Thymus (tissue), 11 donors: ENCODE measurements around the gene SMAD5. TPM values are rescaled to one million over a fixed set of nuclear protein-coding genes. Genes with fewer than 3 reads are reported as not detected.

Experiments used
- DNase-seq, 9 donors: peaks; one replicate each; pipeline ENCODE4 v3.0.0-alpha.2; 2013; ENCODE audit warnings: low spot score in 9 of 9, low read depth in 6 of 9, missing footprints in 1 of 9
- H3K27ac ChIP-seq, 2 donors: one replicate each; pipeline ENCODE4 v1.5.1; 2013; ENCODE audit warnings: control low read depth in 1 of 2, low read depth in 1 of 2, low read length in 1 of 2, mild to moderate bottlenecking in 1 of 2, moderate library complexity in 1 of 2
- H3K27me3 ChIP-seq, 2 donors: one replicate each; pipeline ENCODE4 v1.5.1; 2013; ENCODE audit warnings: low read length in 1 of 2; ENCODE audit not compliant: control insufficient read depth in 2 of 2, insufficient read depth in 1 of 2
- H3K36me3 ChIP-seq, 2 donors: one replicate each; pipeline ENCODE4 v1.5.1; 2013; ENCODE audit warnings: low read length in 1 of 2, mild to moderate bottlenecking in 1 of 2, moderate library complexity in 1 of 2; ENCODE audit not compliant: control insufficient read depth in 2 of 2, insufficient read depth in 2 of 2
- H3K4me1 ChIP-seq, 2 donors: one replicate each; pipeline ENCODE4 v1.5.1; 2013; ENCODE audit warnings: low read length in 2 of 2; ENCODE audit not compliant: control insufficient read depth in 2 of 2, insufficient read depth in 2 of 2
- H3K4me3 ChIP-seq, 2 donors: one replicate each; pipeline ENCODE4 v1.5.1; 2013; ENCODE audit warnings: low read length in 2 of 2, control low read depth in 1 of 2, mild to moderate bottlenecking in 1 of 2
- H3K9me3 ChIP-seq, 2 donors: one replicate each; pipeline ENCODE4 v1.5.1; 2013; ENCODE audit warnings: low read length in 1 of 2, mild to moderate bottlenecking in 1 of 2; ENCODE audit not compliant: control insufficient read depth in 2 of 2, insufficient read depth in 1 of 2
- WGBS: extraction: QIAGEN DNeasy Blood & Tissue Kit; methylation state at CpG from one replicate; pipeline ENCODE4 v1.1.7; 2013; 5-methylcytosine and 5-hydroxymethylcytosine counted together
- polyA plus RNA-seq: library from polyadenylated mRNA; stranded (reverse); fragments of 200-250 nt; gene quantifications from one replicate; pipeline ENCODE4 v1.2.3, GENCODE V29; 2013
- total RNA-seq: library from RNA; stranded (reverse); fragments of 120-200 nt; gene quantifications from one replicate; pipeline ENCODE4 v1.2.4, GENCODE V29; 2013
- donor health status: healthy.

Gene SMAD5
- total and polyA plus RNA-seq, 2 donors: 12.2 to 20.1 TPM

DNA sequence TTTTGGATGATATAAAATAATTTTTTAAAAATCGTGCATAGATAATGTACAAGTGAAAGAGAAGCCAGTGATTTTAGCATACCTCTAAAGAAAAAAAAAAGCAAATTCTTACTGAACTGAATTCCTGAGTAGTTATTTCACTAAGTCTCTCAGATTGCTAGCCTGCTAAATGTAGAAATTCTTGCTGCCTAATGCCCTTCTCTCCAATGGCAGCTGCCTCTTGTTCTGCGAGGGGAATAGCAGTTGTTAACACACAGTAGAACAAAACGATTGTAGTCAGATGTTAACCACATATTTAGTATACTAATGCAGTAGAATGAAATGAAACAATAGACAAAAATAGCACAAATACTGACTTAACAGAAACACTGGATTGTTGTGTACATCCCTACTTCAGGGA, 26.8 kb downstream of the SMAD5 start:
- DNase-seq: no peak
- 95% methylated on average over 3 of the region's 3 CpGs for WGBS
- Histone ChIP-seq H3K4me3 (no peak overlapping the region), H3K9me3 (peaks cover 0 to 1% of the 10 kb centered on the region in 2 donors), H3K4me1 (no peaks in the 10 kb centered on the region), H3K27ac (no peak overlapping the region), H3K27me3 (no peaks in the 10 kb centered on the region), H3K36me3 (peaks cover 0 to 13% of the 10 kb centered on the region in 2 donors)

DNA sequence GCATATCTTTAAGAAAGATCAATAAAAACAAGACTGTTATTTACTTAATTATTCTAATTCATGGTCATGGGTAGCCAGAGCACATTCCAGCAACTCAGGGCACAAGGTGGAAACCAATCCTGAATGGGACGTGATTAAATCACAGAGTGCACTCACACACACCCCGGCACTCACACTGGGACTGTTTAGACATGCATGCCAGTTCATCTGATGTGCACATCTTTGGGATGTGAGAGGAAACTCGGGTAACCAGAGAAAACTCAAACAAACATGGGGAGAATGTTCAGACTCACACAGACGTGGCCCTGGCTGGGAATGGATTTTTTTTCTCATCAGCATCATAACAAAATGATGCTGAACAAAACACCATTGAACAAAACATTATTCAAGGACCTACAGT, 29.4 kb downstream of the SMAD5 start:
- 94% methylated on average over 4 of the region's 4 CpGs for WGBS
- H3K36me3 ChIP-seq: peaks cover 0 to 6% of the 10 kb centered on the region in 2 donors
- no peaks in the 10 kb centered on the region for H3K4me1 ChIP-seq
- peaks cover 0 to 1% of the 10 kb centered on the region in 2 donors for H3K9me3 ChIP-seq
- no peak overlapping the region for H3K27ac ChIP-seq
- no peak overlapping the region for H3K4me3 ChIP-seq
- no peak for DNase-seq
- no peaks in the 10 kb centered on the region for H3K27me3 ChIP-seq

DNA sequence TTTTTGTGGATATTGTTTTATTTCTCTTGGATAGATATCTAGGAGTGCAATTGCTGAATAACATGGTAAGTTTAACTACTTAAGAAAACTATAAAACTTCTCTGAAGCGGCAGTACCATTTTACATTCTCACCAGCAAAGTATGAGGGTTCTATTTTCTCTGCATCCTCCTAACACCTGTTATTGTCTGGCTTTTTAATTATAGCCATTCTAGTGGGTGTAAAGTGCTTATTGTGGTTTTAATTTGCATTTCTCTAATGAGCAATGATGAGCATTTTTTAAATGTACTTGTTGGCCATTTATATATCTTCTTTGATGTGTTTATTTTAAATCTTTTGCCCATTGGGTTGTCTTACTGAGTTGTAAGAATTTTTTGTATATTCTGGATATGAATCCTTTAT, 31.6 kb downstream of the SMAD5 start:
- DNase-seq: no peak
- 95% methylated on average over 1 of the region's 1 CpG for WGBS
- H3K9me3 ChIP-seq: peaks cover 0 to 1% of the 10 kb centered on the region in 2 donors
- no peak overlapping the region for H3K27ac ChIP-seq
- H3K27me3 ChIP-seq: no peaks in the 10 kb centered on the region
- peaks cover 0 to 6% of the 10 kb centered on the region in 2 donors for H3K36me3 ChIP-seq
- no peak overlapping the region for H3K4me3 ChIP-seq
- no peaks in the 10 kb centered on the region for H3K4me1 ChIP-seq

DNA sequence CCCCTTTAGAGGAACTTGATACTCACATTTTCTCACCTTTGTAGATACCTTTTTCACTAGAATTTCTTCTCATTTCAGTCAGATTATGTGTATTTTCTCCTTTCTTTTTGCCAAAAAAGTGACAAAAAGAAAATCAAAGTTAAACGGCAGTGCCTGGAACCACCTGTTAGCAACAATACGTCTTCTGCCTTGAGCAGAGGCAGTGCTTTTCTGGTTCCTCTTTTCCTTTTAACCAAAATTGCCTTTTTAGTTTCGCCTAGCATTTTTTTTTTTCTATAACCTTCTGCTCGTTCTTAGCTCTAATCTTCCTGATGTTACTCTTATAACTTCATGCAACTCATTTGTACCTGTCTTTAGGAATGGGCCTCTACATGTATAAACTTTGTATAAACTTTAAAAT, 34.3 kb downstream of the SMAD5 start:
- Histone ChIP-seq H3K9me3 (no peaks in the 10 kb centered on the region), H3K4me3 (no peak overlapping the region), H3K4me1 (no peaks in the 10 kb centered on the region), H3K27me3 (no peaks in the 10 kb centered on the region), H3K27ac (no peak overlapping the region), H3K36me3 (peaks cover 0 to 3% of the 10 kb centered on the region in 2 donors)
- 26% methylated on average over 4 of the region's 4 CpGs for WGBS
- no peak for DNase-seq

DNA sequence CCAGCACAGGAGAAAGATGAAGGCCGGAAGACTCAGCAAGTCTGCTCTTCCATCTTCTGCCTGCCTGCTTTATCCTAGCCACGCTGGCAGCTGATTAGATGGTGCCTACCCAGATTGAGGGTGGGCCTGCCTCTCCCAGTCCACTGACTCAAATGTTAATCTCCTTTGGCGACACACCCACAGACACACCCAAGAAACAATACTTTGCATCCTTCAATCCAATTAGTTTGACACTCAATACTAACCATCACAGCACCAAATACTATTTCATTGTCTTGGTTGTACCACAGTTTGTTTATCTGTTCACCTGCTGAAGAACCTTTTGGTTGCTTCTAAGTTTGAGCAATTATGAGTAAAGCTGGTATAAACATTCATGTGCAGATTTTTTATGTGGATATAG, 36.6 kb downstream of the SMAD5 start:
- 100% methylated on average over 3 of the region's 3 CpGs for WGBS
- Histone ChIP-seq H3K36me3 (peaks cover 0 to 1% of the 10 kb centered on the region in 2 donors), H3K27me3 (no peaks in the 10 kb centered on the region), H3K4me1 (no peaks in the 10 kb centered on the region), H3K27ac (no peak overlapping the region), H3K4me3 (no peak overlapping the region), H3K9me3 (no peaks in the 10 kb centered on the region)
- no peak for DNase-seq

DNA sequence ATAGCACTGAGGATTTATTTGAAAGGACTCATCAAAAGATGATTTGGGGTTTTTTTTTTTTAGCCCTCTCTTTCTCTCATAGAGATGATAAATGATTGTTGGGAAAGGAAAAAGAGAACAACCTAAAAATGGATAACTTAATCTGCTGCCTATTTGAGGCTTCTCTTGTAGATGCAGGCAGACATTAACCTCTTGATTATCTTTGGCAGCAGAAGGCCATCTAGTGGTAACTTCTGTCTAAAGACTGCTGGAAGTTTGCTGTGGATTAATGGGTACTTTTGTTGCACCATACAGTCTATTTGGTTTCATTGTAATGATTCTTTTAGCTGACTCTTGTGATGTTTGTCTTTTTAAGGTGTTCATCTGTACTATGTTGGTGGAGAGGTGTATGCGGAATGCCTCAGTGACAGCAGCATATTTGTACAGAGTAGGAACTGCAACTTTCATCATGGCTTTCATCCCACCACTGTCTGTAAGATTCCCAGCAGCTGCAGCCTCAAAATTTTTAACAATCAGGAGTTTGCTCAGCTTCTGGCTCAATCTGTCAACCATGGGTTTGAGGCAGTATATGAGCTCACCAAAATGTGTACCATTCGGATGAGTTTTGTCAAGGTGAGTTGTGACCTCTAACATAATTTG, 41.5 kb downstream of the SMAD5 start:
- Histone ChIP-seq H3K4me3 (no peak overlapping the region), H3K27ac (no peak overlapping the region), H3K36me3 (peaks cover 0 to 3% of the 10 kb centered on the region in 2 donors), H3K4me1 (no peaks in the 10 kb centered on the region), H3K27me3 (no peaks in the 10 kb centered on the region), H3K9me3 (no peaks in the 10 kb centered on the region)
- 98% methylated on average over 2 of the region's 2 CpGs for WGBS
- DNase-seq: peak in 5 of 9 donors; percentile 3 to 43 (median 11)

DNA sequence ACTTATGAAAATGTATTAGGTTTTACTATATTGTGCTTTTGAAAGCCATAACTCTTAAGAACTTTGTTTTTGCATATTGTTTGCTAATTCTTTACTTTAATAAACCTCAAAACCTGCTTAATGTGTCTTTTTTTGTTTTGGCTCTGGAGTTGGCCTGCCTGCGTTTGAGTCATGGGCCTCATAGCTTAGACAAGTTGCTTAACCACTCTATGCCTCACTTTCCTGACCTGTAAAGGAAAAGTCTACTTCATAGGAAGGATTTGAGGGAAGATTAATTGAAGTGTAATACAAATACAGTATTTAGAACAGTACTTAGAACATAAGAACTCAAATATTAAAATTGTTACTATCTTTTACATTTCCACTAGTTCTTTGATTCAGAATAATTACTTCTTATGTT, 50.0 kb downstream of the SMAD5 start:
- no peaks in the 10 kb centered on the region for H3K36me3 ChIP-seq
- H3K27ac ChIP-seq: no peak overlapping the region
- no peaks in the 10 kb centered on the region for H3K9me3 ChIP-seq
- 95% methylated on average over 1 of the region's 1 CpG for WGBS
- no peak for DNase-seq
- H3K27me3 ChIP-seq: no peaks in the 10 kb centered on the region
- H3K4me3 ChIP-seq: no peak overlapping the region
- no peaks in the 10 kb centered on the region for H3K4me1 ChIP-seq

DNA sequence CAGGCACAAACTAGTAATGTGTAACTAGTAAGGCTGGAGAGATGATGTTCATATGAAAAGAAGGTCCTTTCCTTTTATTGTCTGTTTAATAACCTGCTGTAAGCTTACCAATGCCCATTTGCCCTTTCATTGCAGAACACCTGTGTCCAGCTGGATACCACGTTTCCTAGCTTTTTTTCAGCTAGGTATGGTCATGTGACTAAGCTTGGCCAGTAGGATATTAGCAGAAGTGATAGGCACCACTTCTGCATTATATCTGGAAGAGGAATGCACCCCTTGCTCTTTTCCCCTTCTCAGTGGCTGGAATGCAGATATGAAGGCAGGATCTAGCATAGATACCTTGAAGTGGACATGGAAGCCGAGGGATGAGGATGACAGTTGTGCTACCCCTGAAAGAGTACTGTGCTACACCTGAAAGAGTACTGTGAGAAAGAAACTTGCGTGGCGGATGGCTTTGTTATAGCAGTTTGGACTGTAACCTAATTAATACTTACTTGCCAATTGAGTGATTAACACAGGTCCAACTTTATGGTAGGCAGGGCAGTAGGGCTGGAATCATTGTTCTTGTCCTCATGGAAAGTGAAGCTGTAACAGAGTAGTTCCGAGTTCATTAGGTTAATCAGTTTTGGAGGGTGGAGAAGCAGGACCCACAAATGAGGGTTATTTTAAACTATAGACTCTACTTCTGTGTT, 53.5 kb downstream of the SMAD5 start:
- H3K27me3 ChIP-seq: peaks cover 6 to 17% of the 10 kb centered on the region in 2 donors
- no peak overlapping the region for H3K4me3 ChIP-seq
- no peaks in the 10 kb centered on the region for H3K4me1 ChIP-seq
- WGBS: 98% methylated on average over 5 of the region's 5 CpGs
- no peaks in the 10 kb centered on the region for H3K9me3 ChIP-seq
- no peaks in the 10 kb centered on the region for H3K36me3 ChIP-seq
- no peak overlapping the region for H3K27ac ChIP-seq
- DNase-seq: no peak

DNA sequence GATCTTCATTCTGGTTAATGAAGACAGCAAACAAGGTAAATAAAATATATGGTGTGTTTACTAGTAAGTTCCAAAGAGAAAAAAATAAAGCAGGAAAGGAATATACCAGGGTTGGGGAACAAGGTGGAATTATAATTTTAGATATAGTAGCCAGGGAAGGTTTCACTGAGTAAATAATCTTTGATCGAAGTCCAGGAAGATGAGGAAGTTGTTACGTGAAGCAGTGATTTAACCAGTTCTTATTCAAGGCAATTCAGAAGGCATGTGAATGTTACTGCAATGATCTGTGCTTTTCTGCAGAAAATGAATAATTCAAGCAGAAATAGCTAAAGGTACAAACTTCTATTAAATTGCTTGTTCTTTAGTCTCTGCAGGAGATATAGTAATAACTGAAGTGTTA, 54.2 kb downstream of the SMAD5 start:
- DNase-seq: no peak
- Histone ChIP-seq H3K27ac (no peak overlapping the region), H3K4me3 (no peak overlapping the region), H3K27me3 (peaks cover 13 to 24% of the 10 kb centered on the region in 2 donors), H3K9me3 (no peaks in the 10 kb centered on the region), H3K36me3 (no peaks in the 10 kb centered on the region), H3K4me1 (no peaks in the 10 kb centered on the region)
- 90% methylated on average over 2 of the region's 2 CpGs for WGBS
